ENCODE results near the gene KAZN. TPM values are rescaled to one million over a fixed set of nuclear protein-coding genes. Genes with fewer than 3 reads are reported as not detected.

Gene KAZN
- total and polyA plus RNA-seq, 2 of the 8 experiments (the other 6 are each of a cell fraction or from before 2014, with no cell fraction given), result 3.7 to 11.8 TPM

DNA sequence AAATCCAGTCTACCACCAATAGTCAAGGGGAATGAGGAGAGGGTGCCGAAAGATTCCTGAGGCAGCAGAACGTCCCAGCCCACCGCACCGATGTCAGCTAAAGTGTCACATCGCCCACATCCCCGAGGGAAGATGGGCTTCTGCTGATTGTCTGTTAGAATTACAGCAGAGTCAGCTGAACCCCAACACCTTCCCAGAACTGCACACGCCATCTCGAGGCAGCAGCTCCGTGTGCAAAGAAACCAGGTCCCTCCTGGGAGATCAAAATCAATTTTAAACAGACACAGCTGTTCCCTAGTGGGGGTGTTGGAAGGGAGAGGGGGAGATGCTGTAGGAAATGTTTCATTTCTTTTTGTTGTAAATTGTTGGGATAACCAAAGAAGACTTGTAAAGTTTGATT, 12.8 kb upstream of the KAZN start (continued):
- TF ChIP-seq, protein P1, sequence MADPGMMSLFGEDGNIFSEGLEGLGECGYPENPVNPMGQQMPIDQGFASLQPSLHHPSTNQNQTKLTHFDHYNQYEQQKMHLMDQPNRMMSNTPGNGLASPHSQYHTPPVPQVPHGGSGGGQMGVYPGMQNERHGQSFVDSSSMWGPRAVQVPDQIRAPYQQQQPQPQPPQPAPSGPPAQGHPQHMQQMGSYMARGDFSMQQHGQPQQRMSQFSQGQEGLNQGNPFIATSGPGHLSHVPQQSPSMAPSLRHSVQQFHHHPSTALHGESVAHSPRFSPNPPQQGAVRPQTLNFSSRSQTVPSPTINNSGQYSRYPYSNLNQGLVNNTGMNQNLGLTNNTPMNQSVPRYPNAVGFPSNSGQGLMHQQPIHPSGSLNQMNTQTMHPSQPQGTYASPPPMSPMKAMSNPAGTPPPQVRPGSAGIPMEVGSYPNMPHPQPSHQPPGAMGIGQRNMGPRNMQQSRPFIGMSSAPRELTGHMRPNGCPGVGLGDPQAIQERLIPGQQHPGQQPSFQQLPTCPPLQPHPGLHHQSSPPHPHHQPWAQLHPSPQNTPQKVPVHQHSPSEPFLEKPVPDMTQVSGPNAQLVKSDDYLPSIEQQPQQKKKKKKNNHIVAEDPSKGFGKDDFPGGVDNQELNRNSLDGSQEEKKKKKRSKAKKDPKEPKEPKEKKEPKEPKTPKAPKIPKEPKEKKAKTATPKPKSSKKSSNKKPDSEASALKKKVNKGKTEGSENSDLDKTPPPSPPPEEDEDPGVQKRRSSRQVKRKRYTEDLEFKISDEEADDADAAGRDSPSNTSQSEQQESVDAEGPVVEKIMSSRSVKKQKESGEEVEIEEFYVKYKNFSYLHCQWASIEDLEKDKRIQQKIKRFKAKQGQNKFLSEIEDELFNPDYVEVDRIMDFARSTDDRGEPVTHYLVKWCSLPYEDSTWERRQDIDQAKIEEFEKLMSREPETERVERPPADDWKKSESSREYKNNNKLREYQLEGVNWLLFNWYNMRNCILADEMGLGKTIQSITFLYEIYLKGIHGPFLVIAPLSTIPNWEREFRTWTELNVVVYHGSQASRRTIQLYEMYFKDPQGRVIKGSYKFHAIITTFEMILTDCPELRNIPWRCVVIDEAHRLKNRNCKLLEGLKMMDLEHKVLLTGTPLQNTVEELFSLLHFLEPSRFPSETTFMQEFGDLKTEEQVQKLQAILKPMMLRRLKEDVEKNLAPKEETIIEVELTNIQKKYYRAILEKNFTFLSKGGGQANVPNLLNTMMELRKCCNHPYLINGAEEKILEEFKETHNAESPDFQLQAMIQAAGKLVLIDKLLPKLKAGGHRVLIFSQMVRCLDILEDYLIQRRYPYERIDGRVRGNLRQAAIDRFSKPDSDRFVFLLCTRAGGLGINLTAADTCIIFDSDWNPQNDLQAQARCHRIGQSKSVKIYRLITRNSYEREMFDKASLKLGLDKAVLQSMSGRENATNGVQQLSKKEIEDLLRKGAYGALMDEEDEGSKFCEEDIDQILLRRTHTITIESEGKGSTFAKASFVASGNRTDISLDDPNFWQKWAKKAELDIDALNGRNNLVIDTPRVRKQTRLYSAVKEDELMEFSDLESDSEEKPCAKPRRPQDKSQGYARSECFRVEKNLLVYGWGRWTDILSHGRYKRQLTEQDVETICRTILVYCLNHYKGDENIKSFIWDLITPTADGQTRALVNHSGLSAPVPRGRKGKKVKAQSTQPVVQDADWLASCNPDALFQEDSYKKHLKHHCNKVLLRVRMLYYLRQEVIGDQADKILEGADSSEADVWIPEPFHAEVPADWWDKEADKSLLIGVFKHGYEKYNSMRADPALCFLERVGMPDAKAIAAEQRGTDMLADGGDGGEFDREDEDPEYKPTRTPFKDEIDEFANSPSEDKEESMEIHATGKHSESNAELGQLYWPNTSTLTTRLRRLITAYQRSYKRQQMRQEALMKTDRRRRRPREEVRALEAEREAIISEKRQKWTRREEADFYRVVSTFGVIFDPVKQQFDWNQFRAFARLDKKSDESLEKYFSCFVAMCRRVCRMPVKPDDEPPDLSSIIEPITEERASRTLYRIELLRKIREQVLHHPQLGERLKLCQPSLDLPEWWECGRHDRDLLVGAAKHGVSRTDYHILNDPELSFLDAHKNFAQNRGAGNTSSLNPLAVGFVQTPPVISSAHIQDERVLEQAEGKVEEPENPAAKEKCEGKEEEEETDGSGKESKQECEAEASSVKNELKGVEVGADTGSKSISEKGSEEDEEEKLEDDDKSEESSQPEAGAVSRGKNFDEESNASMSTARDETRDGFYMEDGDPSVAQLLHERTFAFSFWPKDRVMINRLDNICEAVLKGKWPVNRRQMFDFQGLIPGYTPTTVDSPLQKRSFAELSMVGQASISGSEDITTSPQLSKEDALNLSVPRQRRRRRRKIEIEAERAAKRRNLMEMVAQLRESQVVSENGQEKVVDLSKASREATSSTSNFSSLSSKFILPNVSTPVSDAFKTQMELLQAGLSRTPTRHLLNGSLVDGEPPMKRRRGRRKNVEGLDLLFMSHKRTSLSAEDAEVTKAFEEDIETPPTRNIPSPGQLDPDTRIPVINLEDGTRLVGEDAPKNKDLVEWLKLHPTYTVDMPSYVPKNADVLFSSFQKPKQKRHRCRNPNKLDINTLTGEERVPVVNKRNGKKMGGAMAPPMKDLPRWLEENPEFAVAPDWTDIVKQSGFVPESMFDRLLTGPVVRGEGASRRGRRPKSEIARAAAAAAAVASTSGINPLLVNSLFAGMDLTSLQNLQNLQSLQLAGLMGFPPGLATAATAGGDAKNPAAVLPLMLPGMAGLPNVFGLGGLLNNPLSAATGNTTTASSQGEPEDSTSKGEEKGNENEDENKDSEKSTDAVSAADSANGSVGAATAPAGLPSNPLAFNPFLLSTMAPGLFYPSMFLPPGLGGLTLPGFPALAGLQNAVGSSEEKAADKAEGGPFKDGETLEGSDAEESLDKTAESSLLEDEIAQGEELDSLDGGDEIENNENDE (IDR thresholded peaks at IDR 0.05; ENCODE audit: insufficient replicate concordance, low read length), result no peak
- TF ChIP-seq, protein P2, sequence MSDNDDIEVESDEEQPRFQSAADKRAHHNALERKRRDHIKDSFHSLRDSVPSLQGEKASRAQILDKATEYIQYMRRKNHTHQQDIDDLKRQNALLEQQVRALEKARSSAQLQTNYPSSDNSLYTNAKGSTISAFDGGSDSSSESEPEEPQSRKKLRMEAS (IDR thresholded peaks at IDR 0.05), result no peak
- TF ChIP-seq KDM4A (IDR thresholded peaks at IDR 0.05; ENCODE audit: low read depth, low read length, severe bottlenecking), result no peak
- TF ChIP-seq GTF2F1 (IDR thresholded peaks at IDR 0.05; ENCODE audit: borderline replicate concordance, low read depth, low read length), result no peak
- no peak for TF ChIP-seq SAP30 (IDR thresholded peaks at IDR 0.05; ENCODE audit: insufficient read depth, insufficient replicate concordance, low read length)
- TF ChIP-seq SIRT6 (IDR thresholded peaks at IDR 0.05; ENCODE audit: low read length), result no peak
- no peak for TF ChIP-seq CREB1 (IDR thresholded peaks at IDR 0.05)
- no peak for TF ChIP-seq EGR1 (IDR thresholded peaks at IDR 0.05; ENCODE audit: borderline replicate concordance, low read depth, low read length)
